ENCODE data around the gene DCHS1. TPM values are rescaled to one million over a fixed set of nuclear protein-coding genes. Genes with fewer than 3 reads are reported as not detected.

The DCHS1 gene
- total and polyA plus RNA-seq, 2 of the 13 experiments (the other 11 are each of a cell fraction or from before 2014, with no cell fraction given): under 0.01 to 0.03 TPM

DNA sequence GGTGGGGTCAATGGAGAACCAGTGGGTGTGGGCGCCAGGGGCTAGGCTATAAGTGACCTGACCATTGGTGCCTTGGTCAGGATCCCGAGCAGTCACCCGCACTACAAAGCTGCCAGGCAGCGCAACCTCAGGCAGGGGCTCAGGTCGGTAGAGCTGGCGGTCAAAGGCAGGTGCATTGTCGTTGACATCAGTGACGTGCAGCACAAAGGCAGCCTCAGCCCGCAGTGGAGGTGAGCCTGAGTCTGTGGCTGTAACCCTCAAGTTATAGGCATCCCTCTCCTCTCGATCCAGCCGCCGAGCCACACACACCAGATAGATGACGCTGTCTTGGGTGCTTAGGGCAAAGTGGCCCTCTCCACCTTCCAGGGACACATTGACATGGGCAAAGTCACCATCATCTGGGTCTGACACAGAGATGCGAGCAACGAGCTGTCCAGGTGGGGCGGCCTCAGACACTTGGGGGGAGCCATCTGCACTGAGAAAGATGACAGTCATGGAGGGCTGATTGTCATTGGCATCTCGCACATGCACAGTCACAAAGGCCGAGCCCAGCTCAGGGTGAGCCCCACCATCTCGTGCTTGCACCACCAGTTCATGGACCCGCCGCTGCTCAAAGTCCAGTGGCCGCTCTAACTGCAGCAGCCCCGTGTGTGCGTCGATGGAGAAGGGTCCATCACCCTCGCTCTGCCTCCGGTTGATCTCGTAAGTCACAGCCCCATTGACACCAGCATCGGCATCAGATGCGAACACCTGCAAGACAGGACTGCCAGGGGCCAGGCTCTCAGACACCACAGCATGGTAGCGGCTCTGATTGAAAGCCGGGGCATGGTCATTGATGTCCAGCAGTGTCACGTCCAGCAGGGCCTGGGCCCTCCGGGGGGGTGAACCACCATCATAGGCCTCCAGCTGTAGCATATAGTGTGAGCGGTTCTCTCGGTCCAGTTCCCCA, 15.3 kb downstream of the DCHS1 start (continued):
- TF ChIP-seq, protein P1, sequence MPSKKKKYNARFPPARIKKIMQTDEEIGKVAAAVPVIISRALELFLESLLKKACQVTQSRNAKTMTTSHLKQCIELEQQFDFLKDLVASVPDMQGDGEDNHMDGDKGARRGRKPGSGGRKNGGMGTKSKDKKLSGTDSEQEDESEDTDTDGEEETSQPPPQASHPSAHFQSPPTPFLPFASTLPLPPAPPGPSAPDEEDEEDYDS (CRISPR knock-in tag; IDR thresholded peaks at IDR 0.05): no peak
- TF ChIP-seq ZNF468 (CRISPR knock-in tag; IDR thresholded peaks at IDR 0.05): no peak
- TF ChIP-seq KLF12 (CRISPR knock-in tag; IDR thresholded peaks at IDR 0.05; ENCODE audit: borderline replicate concordance): no peak
- TF ChIP-seq ZNF331 (CRISPR knock-in tag; IDR thresholded peaks at IDR 0.05): no peak
- TF ChIP-seq HNF4A (CRISPR knock-in tag; IDR thresholded peaks at IDR 0.05): peak; percentile 55
- TF ChIP-seq RXRA (CRISPR knock-in tag; IDR thresholded peaks at IDR 0.05): no peak
- TF ChIP-seq ZFAT (CRISPR knock-in tag; conservative IDR thresholded peaks at IDR 0.05): no peak

DNA sequence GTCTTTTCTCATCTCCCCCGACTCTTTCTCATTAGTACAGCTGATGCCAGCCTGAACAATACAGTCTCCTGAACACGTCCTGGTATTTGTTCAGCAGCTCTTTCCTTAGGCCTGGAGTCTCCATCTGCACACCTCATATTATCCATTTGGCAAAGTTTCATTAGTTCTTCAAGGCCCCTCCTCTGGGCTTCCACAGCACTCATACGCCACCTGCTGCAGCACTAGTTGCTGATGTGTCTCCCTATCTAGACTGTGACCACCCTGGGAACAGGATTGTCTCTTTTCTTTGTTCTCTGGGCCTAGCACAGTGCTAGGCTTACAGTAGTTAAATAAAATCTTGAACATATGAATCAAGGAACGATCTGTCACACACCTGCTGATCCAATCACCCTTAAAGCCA, 17.2 kb downstream of the DCHS1 start:
- BruUV-seq (replicated peaks): no TSS peak
- Histone ChIP-seq H4K20me1 (ENCODE audit: insufficient read depth, low read length) (no peaks in the 10 kb centered on the region), H3K36me3 (replicated peaks in 1 of 2; ENCODE audit: control insufficient read depth in 1 of 2, insufficient read depth in 2 of 2, low read length in 2 of 2) (no peaks in the 10 kb centered on the region), H3K9ac (ENCODE audit: insufficient read depth, low read depth, low read length) (no peak overlapping the region), H3K4me1 (ENCODE audit: insufficient read depth, low read length) (peaks cover 55% of the 10 kb centered on the region), H3K27ac (ENCODE audit: extremely low read length, insufficient read depth, low read length) (no peak overlapping the region), H3K27me3 (ENCODE audit: control insufficient read depth in 1 of 2, insufficient read depth in 2 of 2, low read length in 2 of 2) (peaks cover 3 to 50% of the 10 kb centered on the region in 2 experiments; a peak in 3 of 5 replicates), H3K4me2 (ENCODE audit: low read depth, low read length) (no peak overlapping the region), H3K79me2 (ENCODE audit: insufficient read depth, low read length) (no peaks in the 10 kb centered on the region), H3K4me3 (replicated peaks in 1 of 3; ENCODE audit: insufficient read depth in 1 of 3, low read depth in 2 of 3, low read length in 3 of 3) (no peak overlapping the region), H2AFZ (ENCODE audit: low read length) (no peak overlapping the region), H3K9me3 (ENCODE audit: low read length) (no peaks in the 10 kb centered on the region)
- ChIA-PET POLR2A (interaction anchor here (0.9 kb wide), 1 partner anchor 20 kb away, joined by 4 read pairs; the partner anchor contains the start of gene TPP1), CTCF (ENCODE audit: low intra/inter-chr PET ratio, low total read pairs) (no interaction called here)
- FAIRE-seq: no peak
- in situ Hi-C loops (cut with HindIII; ENCODE audit: extremely low pct_ligation_motif_present, low pct_unique_long_range_greater_than_20kb): no loop called here
- peak; percentile 26; the same call in 1 of the 3 replicates for ATAC-seq
- WGBS (ENCODE audit: low lambda C conversion rate): 5% methylated on average over 4 of the region's 4 CpGs
- no peak for DNase-seq (ENCODE audit: low spot score)
- intact Hi-C loops (cut with micrococcal nuclease; ENCODE audit: unreplicated experiment): loop anchor here (1.0 kb wide), 1 partner anchor 107 kb away; no protein-coding TSS in a partner anchor
- TF ChIP-seq ZNF746 (CRISPR knock-in tag; IDR thresholded peaks at IDR 0.05) (no peak), SMARCC2 (IDR thresholded peaks at IDR 0.05) (no peak), AKAP8 (CRISPR knock-in tag; IDR thresholded peaks at IDR 0.05) (no peak), ZNF562 (CRISPR knock-in tag; IDR thresholded peaks at IDR 0.05; ENCODE audit: borderline replicate concordance) (no peak)
- TF ChIP-seq, protein P2, sequence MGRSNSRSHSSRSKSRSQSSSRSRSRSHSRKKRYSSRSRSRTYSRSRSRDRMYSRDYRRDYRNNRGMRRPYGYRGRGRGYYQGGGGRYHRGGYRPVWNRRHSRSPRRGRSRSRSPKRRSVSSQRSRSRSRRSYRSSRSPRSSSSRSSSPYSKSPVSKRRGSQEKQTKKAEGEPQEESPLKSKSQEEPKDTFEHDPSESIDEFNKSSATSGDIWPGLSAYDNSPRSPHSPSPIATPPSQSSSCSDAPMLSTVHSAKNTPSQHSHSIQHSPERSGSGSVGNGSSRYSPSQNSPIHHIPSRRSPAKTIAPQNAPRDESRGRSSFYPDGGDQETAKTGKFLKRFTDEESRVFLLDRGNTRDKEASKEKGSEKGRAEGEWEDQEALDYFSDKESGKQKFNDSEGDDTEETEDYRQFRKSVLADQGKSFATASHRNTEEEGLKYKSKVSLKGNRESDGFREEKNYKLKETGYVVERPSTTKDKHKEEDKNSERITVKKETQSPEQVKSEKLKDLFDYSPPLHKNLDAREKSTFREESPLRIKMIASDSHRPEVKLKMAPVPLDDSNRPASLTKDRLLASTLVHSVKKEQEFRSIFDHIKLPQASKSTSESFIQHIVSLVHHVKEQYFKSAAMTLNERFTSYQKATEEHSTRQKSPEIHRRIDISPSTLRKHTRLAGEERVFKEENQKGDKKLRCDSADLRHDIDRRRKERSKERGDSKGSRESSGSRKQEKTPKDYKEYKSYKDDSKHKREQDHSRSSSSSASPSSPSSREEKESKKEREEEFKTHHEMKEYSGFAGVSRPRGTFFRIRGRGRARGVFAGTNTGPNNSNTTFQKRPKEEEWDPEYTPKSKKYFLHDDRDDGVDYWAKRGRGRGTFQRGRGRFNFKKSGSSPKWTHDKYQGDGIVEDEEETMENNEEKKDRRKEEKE (IDR thresholded peaks at IDR 0.05): no peak
- TF ChIP-seq, protein P3, sequence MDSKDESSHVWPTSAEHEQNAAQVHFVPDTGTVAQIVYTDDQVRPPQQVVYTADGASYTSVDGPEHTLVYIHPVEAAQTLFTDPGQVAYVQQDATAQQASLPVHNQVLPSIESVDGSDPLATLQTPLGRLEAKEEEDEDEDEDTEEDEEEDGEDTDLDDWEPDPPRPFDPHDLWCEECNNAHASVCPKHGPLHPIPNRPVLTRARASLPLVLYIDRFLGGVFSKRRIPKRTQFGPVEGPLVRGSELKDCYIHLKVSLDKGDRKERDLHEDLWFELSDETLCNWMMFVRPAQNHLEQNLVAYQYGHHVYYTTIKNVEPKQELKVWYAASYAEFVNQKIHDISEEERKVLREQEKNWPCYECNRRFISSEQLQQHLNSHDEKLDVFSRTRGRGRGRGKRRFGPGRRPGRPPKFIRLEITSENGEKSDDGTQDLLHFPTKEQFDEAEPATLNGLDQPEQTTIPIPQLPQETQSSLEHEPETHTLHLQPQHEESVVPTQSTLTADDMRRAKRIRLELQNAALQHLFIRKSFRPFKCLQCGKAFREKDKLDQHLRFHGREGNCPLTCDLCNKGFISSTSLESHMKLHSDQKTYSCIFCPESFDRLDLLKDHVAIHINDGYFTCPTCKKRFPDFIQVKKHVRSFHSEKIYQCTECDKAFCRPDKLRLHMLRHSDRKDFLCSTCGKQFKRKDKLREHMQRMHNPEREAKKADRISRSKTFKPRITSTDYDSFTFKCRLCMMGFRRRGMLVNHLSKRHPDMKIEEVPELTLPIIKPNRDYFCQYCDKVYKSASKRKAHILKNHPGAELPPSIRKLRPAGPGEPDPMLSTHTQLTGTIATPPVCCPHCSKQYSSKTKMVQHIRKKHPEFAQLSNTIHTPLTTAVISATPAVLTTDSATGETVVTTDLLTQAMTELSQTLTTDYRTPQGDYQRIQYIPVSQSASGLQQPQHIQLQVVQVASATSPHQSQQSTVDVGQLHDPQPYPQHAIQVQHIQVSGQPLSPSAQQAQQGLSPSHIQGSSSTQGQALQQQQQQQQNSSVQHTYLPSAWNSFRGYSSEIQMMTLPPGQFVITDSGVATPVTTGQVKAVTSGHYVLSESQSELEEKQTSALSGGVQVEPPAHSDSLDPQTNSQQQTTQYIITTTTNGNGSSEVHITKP (CRISPR knock-in tag; IDR thresholded peaks at IDR 0.05; ENCODE audit: low read depth): no peak
